Left kidney (tissue), 2 donors: ENCODE measurements around the gene PEX26. TPM values are rescaled to one million over a fixed set of nuclear protein-coding genes. Genes with fewer than 3 reads are reported as not detected.
"Not testable (repeated sequence)": the region's sequence is repeated elsewhere in the genome, so short reads cannot be mapped to it uniquely, and the experiment has no call there.

ENCODE experiments used
- DNase-seq: peaks from one replicate; pipeline ENCODE4 v3.0.0-alpha.2; 2013
- polyA plus RNA-seq: library from polyadenylated mRNA; unstranded; fragments of 120-200 nt; gene quantifications from one replicate; pipeline ENCODE4 v1.2.1, GENCODE V29; 2013; ENCODE audit not compliant: insufficient read length

Gene PEX26
- polyA plus RNA-seq, 1 donor, result 35.5 TPM

DNA sequence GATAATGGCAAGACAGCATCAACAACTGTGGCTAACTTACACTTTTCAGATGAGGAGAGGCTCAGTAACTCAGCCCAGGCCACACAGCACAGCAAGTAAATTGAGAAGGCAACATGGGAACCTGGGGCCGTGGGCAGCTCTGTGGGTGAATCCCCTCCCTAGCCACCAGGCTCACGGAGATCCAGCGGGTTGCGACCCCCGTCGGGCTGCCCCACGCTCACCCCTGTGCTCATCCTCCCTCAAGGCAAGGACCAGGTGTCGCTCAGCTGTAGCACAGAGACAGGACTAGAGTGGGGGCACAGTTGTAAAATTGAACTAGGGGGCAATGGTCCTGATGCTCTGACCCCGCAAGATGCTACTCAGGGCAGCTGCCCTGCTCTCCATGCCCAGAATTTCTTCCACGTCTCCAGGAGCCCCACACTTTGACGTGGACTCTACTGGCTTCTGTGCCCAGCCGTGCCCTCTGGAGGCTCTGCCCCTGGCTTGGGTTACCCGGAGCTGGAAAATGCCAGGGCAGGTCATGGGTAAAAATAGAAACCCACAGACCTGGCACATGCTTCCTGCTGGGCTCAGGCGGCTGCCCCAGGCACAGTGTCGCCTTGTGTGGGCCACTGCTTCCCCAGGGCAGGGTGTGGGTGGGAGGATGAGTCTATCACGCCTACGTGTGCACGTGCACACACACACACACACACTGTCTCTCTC is 41.8 kb downstream of the PEX26 start:
- no peak for DNase-seq

DNA sequence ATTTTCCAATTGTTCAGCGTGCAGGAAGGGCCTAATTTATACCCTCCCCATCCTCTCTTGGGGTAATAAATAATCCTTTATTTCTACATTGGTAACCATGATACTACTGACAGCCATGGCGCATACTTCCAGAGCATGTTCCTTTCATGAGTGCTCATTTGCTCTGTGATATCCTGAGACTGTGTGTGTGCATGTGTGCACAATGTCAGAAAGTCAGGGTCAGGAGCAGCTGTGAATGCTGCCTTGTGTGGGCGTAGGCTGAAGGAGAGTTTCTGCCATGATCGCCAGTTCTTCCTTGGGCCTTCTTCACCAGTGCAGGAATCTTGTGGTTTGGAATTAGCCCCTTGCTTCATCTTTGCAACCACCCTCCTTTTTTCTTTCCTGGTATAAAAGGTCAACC is 43.1 kb downstream of the PEX26 start:
- DNase-seq, result no peak

DNA sequence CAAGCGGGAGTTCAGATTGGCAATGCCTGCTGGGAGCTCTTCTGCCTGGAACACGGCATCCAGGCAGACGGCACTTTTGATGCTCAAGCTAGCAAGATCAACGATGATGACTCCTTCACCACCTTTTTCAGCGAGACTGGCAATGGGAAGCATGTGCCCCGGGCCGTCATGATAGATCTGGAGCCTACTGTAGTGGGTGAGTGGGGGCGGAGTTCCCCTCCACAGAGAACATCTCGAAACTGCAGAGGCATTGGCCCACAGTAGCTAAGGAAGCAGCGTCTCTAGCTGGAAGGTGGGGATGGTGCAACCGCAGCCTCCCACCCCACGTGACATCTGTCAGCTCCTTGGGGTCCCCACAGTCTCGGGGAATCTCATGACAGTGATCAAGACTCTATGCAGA is 43.7 kb downstream of the PEX26 start:
- DNase-seq, result no peak

DNA sequence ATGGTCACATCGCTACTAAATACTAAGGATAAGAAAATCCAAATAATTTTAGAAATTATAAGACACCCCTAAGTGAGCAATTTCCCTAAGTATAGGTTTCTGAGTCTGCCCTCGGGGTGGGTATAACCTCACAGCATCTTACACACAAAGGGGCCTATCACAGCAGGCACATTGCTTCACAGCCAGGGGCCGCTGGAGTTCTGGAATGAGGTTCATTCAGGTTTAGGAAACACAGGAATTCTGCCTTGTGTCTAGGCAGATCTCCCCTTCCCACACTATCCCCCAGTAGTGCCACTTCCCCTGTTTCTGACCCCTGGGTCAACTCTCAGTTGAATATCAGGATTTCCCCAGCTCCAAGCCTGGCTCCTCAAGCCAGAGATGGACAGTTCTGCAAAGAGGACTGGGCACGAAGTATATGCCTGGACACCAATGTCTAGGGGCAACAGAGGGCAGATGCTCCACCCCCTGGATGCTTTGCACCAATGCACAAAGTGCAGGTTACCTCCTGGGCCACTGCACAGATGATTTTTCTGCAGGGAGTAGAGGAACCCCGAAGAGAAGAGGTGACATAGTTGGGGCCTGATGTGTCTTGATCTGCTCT is 44.3 kb downstream of the PEX26 start:
- no peak for DNase-seq

DNA sequence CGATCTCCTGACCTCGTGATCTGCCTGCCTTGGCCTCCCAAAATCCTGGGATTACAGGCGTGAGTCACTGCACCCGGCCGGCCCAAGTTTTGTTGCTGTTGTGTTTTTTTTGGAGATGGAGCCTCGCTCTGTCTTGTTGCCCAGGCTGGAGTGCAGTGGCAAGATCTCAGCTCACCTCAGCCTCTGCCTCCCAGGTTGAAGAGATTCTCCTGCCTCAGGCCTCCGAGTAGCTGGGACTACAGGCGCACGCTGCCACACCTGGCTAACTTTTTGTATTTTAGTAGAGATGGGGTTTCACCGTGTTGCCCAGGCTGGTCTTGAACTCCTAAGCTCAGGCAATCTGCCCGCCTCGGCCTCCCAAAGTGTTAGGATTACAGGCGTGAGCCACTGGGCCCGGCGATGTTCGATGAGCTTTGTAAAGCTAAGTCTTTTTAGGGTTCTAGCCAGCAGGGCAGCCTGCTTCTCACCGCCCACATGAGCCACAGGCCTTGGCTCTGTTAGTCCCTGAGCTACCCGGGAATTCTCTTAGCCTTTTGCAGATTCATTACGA is 45.8 kb downstream of the PEX26 start:
- not testable (repeated sequence) for DNase-seq

DNA sequence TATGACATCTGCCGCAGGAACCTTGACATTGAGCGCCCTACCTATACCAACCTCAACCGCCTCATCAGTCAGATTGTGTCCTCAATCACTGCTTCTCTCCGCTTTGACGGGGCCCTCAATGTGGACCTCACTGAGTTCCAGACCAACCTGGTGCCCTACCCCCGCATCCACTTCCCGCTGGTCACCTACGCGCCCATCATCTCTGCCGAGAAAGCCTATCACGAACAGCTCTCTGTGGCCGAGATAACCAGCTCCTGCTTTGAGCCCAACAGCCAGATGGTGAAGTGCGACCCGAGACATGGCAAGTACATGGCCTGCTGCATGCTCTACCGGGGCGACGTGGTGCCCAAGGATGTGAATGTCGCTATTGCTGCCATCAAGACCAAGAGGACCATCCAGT is 48.8 kb downstream of the PEX26 start:
- no peak for DNase-seq

DNA sequence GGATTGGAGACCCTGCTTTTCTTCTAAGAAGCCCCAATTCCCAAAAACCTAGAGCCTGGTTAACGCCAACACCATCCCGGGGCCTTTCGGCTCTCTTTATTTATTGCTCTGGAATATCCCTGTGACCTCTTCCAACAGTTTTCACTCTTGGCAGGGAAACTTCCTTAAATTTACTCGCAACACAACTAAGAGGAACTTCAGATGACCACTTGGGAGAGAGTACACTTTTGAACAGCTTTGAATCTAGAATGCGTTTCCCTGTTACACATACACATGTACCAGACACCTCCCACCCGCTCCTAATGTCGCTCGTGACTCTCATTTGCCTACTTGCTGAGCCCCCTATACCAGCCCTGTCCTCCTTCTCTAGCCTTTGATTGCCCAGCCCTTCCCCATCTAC is 52.2 kb downstream of the PEX26 start:
- no peak for DNase-seq

DNA sequence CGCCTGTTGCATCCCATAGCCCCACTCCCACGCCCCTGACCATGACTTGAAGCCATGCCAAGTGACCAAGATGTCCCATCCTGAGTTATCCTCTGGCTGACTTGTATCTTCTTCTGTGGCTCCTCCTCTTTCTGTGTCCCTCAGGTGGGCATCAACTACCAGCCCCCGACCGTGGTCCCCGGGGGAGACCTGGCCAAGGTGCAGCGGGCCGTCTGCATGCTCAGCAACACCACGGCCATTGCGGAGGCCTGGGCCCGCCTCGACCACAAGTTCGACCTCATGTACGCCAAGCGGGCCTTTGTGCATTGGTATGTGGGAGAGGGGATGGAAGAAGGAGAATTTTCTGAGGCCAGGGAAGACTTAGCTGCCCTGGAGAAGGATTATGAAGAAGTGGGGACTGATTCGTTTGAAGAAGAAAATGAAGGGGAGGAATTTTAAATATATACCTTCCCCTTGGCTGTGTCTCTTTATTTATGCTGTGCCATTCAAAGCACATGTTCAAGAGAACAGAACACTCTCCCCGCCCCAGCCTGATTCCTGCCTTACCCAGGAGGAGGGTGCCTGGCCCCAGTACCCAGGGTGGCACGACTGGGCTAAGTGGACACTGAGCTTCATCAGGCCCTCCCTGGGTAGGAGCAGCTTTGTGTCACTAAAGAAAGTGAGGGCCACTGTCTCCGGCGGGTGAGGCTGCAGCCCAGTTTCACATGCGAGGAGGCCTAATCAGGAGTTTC is 53.1 kb downstream of the PEX26 start:
- DNase-seq, result no peak

DNA sequence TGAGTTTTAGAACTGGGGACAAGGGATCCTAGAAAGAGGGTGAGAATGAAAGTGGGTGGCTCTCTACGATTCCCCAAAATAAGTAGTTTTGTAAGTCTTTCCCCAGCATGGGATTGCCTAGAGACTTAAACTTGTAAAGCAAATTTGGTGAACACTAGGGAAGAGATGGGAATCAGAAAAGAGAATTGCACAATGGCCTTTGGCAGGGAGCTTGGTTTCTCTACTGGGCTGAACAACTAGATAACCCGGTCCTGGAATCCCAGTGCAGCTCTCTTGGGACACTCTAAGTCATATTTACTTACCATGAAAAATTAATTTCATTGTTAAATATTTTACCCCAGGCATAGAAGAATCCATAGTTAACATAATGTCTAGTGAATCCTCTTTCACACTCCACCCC is 55.7 kb downstream of the PEX26 start:
- no peak for DNase-seq

DNA sequence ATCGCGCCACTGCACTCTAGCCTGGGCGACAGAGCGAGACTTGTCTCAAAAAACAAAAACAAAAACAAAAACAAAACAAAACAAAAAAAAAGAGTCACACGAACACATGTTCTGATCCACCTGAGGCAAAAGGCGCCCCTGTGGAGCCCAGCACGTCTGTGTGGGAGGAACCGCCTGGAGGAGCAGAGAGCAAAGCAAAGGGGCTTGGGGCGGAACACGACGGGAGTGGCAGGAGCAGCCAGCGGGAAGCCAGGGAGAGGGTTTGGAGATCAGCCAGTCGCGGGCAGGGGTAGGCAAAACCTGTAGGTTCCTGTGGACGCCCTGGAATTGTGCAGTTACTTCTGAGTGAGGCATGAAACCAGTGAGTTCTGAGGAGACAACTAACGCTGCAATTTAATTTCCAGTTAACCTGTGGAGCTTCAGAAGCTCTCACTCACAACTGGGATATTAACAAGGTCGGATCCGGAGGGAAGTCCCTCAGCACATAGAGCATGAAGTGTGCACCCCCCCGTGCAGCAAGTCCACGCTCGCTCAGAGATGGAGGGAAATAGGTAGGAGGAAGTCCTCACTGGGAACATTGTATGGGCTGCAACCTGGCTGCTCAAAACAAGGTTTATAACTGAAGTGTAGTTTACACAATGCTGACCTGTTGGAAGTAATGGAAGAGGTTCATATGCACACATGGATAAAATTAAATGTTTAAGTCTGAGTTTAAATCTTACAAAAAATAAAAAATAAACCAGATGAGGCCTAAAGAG is 59.0 kb downstream of the PEX26 start:
- DNase-seq, result no peak

DNA sequence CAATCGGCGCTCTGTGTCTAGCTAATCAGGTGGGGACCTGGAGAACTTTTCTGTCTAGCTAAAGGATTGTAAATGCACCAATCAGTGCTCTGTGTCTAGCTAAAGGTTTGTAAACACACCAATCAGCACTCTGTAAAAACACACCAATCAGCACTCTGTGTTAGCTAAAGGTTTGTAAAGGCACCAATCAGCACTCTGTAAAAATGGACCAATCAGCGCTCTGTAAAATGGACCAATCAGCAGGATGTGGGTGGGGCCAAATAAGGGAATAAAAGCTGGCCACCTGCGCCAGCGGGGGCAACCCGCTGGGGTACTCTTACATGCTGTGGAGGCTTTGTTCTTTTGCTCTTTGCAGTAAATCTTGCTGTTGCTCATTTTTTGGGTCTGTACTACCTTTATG is 63.2 kb downstream of the PEX26 start:
- DNase-seq, result not testable (repeated sequence)

DNA sequence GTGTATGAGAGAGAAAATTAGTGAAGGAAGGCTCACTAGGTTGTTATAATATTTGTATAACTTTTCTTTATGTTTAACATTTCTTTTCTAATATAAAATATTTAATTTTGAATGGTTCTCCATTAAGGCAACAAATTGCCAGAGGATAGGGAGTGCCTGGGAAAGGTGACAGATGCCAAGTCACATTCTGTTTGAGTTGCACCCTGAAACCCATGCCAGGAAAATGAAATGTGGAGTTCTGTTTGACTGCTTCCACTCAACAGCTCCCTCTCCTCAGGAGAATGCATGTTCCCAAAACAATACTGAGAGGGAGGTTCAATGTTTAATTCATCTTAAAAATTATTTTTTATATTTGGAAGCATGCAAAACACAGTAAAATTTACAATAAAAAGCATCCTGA is 66.3 kb downstream of the PEX26 start:
- no peak for DNase-seq

DNA sequence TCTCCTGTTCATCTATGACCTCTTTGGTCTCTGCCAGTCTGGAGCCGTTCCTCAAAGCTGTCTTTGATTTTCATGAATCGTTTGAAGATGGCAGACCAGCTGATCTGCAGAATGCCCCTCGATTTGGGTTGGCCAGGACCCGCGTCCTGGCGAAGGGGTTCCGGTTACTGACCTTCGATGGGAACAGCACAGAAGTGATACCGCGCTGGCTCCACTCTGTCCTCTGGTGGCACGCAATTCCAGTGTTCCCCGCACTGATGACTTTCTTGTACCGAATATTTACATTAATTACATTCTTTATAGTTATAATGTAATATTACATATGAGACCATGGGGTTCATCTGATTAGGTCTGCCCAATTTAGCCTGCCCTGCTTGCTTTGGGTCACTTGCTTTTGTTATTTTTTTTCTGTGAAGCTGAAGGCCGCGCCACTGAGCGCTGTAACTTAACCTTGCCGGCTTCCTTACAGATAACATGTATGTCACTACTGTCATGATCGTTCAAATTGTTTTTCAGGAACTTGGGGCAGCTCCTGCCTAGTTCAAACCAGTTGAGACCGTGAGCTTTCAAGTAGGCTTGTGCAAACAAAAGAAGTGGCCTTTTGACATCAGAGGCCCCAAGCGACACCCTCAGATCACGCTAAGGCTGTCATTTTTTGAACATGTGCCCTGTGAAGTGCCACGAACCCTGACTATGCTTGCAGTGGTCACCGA is 68.0 kb downstream of the PEX26 start:
- no peak for DNase-seq

DNA sequence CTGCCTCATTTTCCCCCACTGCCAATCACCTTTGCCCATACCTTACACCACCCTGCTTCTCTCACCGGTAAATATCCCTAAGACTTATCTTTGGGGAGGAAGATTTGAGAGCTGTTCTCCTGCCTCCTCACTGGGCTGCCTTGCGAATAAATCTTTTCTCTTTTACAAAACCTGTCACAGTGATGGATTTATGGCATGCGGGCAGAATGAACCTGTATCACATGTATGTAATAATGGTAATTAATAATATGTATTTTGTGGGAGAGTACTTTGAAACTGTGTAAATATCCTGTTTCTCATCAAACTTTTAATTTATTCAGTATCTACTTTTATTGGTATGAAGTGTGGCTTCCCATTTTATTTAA is 68.6 kb downstream of the PEX26 start:
- no peak for DNase-seq

DNA sequence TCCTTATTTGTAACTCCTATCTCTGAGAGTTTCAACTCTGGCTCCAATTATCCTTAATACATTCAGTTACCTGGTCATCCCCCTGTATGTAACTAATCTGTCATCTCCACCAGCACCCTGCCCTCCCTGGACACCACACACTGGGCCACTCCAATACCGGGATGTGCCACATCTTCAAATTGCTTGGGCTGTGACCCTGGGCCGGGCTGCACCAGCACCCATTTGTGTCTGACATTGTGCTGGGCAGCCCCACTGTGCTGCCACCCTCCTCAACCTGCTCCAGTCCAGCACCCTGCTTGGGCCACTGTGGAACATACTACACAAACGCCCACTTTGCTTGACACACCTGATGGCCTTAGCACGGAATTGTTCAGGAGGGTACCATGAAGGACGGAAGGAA is 70.0 kb downstream of the PEX26 start:
- DNase-seq, result no peak

DNA sequence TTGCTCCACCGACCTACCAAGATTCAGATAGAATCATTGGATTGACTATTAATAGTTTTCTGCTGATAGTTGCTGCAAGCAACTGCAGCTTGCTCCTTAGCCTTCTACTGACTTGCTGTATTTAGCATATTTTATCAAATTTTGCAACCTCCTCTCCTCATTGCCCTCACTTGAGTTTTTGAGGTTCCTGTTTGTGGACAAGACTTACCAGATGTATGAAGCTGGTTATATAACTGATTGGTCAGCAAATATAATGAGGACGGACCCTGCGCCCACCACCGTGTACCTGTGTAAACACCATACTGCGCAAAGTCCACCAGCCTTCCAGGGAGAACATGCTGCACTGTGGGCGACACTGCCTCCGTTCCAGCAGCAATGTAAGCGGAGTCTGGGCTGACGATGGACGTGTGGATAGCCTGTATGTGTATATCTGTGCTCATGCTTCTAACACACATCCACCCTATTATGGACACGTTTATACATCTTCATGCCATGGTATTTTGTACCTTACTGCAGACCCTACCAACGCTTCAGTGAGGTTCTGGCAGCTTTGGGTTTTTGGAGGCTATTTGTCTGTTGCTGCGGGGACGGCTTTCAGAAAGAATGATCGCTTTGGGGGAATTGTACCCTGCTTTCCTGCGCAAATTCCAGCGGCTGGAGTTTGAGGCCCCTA is 70.6 kb downstream of the PEX26 start:
- DNase-seq, result no peak

DNA sequence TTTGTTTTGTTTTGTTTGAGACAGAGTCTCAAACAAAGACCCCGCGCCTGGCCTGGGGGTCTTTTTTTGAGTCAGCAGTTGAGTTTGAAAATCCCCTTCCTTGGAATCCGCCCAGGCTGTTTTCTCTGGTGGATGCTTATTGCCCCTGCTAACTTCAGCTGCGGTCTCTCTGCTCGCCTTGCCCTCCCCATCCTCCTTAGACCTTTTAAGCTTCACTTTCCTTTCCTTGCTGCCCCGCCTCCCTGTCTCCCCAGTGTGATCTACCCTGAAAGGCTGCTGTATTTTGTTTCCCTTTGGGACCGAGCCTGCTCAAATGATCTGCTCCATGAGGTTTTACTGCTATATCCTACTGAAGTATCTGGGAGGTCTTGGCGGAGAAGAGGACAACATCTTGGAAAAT is 74.7 kb downstream of the PEX26 start:
- DNase-seq, result no peak

DNA sequence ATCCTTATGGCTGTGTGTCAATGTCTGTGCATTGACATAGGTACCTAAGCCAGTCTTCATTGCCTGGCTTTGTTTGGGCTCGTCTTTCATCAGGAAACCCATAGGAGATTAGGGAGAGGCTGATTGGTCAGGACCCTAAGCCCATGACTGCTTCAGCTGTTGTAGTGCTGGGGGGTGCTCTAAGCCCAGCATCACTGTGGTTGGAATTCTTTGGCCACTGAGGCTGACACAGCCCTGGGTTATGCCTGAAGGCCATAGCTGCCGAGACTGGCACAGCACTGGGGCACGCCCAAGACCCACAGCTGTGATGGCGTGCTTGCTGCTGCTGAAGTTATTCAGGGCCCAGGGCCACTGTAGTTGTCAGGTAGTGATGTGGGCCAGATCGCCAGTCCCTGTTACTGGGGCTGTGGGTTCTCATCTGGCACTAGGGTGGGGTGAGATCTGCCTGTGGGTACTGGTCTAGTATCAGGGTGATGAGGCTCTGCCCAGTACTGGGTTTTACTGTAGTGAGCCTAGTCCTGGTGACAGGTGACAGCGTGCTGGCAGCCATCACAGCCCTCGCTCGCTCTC is 77.1 kb downstream of the PEX26 start:
- DNase-seq, result no peak
